Activated T-cell treated with anti-CD3 and anti-CD28 coated beads, Interleukin-2, amount 50 U/mL, for 48 hours (primary cell): ENCODE results near the gene CDYL2.

Experiments
- DNase-seq, 2 experiments: peaks; one replicate each; pipeline ENCODE4 v3.0.0-alpha.2; 2020

Gene CDYL2

GRCh38 chr16:80618862-80619648 is 185.3 kb downstream of the CDYL2 start:
- no peak for DNase-seq

- no peak for DNase-seq
These were observed 188.0 kb downstream of the CDYL2 start for GRCh38 chr16:80616362-80616761.

GRCh38 chr16:80615735-80616134 is 188.7 kb downstream of the CDYL2 start:
- no peak for DNase-seq

GRCh38 chr16:80614908-80615671 is 189.3 kb downstream of the CDYL2 start:
- DNase-seq, result no peak

GRCh38 chr16:80612461-80613017 is 191.9 kb downstream of the CDYL2 start:
- no peak for DNase-seq

- no peak for DNase-seq
These were observed 192.5 kb downstream of the CDYL2 start for GRCh38 chr16:80611930-80612327.

GRCh38 chr16:80611171-80611929 is 193.0 kb downstream of the CDYL2 start:
- DNase-seq, result no peak

GRCh38 chr16:80610481-80611156 is 193.8 kb downstream of the CDYL2 start:
- DNase-seq, result no peak

- DNase-seq, result no peak
These were observed 195.5 kb downstream of the CDYL2 start for GRCh38 chr16:80608946-80609345.

GRCh38 chr16:80607204-80607603 is 197.2 kb downstream of the CDYL2 start:
- DNase-seq, result no peak

- DNase-seq, result no peak
These were observed 198.1 kb downstream of the CDYL2 start for GRCh38 chr16:80606221-80606766.

- DNase-seq, result no peak
These were observed 199.6 kb downstream of the CDYL2 start for GRCh38 chr16:80604600-80605355.

GRCh38 chr16:80602894-80603293 is 201.5 kb downstream of the CDYL2 start:
- no peak for DNase-seq

- DNase-seq, result no peak
These were observed 203.2 kb downstream of the CDYL2 start for GRCh38 chr16:80601182-80601581.

GRCh38 chr16:80599466-80599865 is 204.9 kb downstream of the CDYL2 start:
- no peak for DNase-seq

- DNase-seq, result no peak
These were observed 207.7 kb downstream of the CDYL2 start for GRCh38 chr16:80596507-80597207.

- no peak for DNase-seq
These were observed 209.6 kb downstream of the CDYL2 start for GRCh38 chr16:80594756-80595155.

- no peak for DNase-seq
These were observed 212.1 kb downstream of the CDYL2 start for GRCh38 chr16:80592273-80592672.

GRCh38 chr16:80591071-80591915 is 213.1 kb downstream of the CDYL2 start:
- peak in 1 of 2 experiments; percentile 38 for DNase-seq

- DNase-seq, result no peak
These were observed 217.3 kb downstream of the CDYL2 start for GRCh38 chr16:80587071-80587470.
